Smooth muscle cell (in vitro differentiated cells): ENCODE data around the gene CPEB3. TPM values are rescaled to one million over a fixed set of nuclear protein-coding genes. Genes with fewer than 3 reads are reported as not detected.

Experiments used
- DNase-seq: peaks from one replicate; lab custom pipeline; 2025; ENCODE audit not compliant: unreplicated experiment; lab: John Stamatoyannopoulos, UW
- H2AFZ ChIP-seq: fragments of 200-600 bp; sonication (generic); 2 replicates; pipeline ENCODE4 v1.6.0; 2016; ENCODE audit warnings: antibody characterized with exemption, low read depth, mild to moderate bottlenecking
- H3F3A ChIP-seq: fragments of 200-600 bp; sonication (generic); 2 replicates; pipeline ENCODE4 v1.6.0; 2017; ENCODE audit warnings: antibody characterized with exemption, low read depth
- H3K27ac ChIP-seq: fragments of 200-600 bp; sonication (generic); 2 replicates; pipeline ENCODE4 v1.5.1; 2016; ENCODE audit warnings: low read depth, mild to moderate bottlenecking
- H3K27me3 ChIP-seq: fragments of 200-600 bp; sonication (generic); 2 replicates; pipeline ENCODE4 v1.6.1; 2016; ENCODE audit warnings: low read depth, mild to moderate bottlenecking
- H3K36me3 ChIP-seq: fragments of 200-600 bp; sonication (generic); 2 replicates; pipeline ENCODE4 v1.5.1; 2016; ENCODE audit warnings: low read depth
- H3K4me1 ChIP-seq: fragments of 200-600 bp; sonication (generic); 2 replicates; pipeline ENCODE4 v1.5.1; 2016; ENCODE audit warnings: low read depth
- H3K4me2 ChIP-seq: fragments of 200-600 bp; sonication (generic); 2 replicates; pipeline ENCODE4 v1.6.0; 2016; ENCODE audit warnings: mild to moderate bottlenecking
- H3K4me3 ChIP-seq: fragments of 200-600 bp; sonication (generic); 2 replicates; pipeline ENCODE4 v1.5.1; 2016; ENCODE audit warnings: mild to moderate bottlenecking
- H3K79me2 ChIP-seq: fragments of 200-600 bp; sonication (generic); 2 replicates; pipeline ENCODE4 v1.6.0; 2016; ENCODE audit warnings: low read depth, mild to moderate bottlenecking
- H3K9ac ChIP-seq: fragments of 200-600 bp; sonication (generic); 2 replicates; pipeline ENCODE4 v1.6.0; 2016; ENCODE audit warnings: low read depth
- H3K9me3 ChIP-seq: fragments of 200-600 bp; sonication (generic); replicated peaks from 2 replicates; pipeline ENCODE4 v1.5.1; 2016; ENCODE audit warnings: low read depth
- H4K20me1 ChIP-seq: fragments of 200-600 bp; sonication (generic); 2 replicates; pipeline ENCODE4 v1.6.0; 2016; ENCODE audit warnings: low read depth
- CTCF ChIP-seq: fragments of 200-600 bp; sonication (generic); IDR thresholded peaks from 2 replicates; pipeline ENCODE4 v1.5.1; 2017; ENCODE audit warnings: borderline replicate concordance, mild to moderate bottlenecking, antibody characterized with exemption; ENCODE audit not compliant: insufficient read depth, poor library complexity, severe bottlenecking
- WGBS: methylation state at CpG from one replicate; pipeline ENCODE4 v1.1.7; 2016; ENCODE audit warnings: low lambda C conversion rate; 5-methylcytosine and 5-hydroxymethylcytosine counted together
- polyA plus RNA-seq: library from polyadenylated mRNA; unstranded; fragments of >200 nt; fragmentation: Nextera tagmentation; extraction: Ambion mirVana; gene quantifications from 2 replicates; pipeline ENCODE4 v1.2.1, GENCODE V29; 2016
- total RNA-seq: library from RNA; depleted of rRNA; stranded (reverse); fragments of >200 nt; gene quantifications from 2 replicates; pipeline ENCODE4 v1.2.3, GENCODE V29; 2014

Gene CPEB3
- total and polyA plus RNA-seq, 2 experiments from 2014 or later: 0.67 to 1.1 TPM

GRCh38 chr10:92264249-92264648 is 26.6 kb downstream of the CPEB3 start:
- no peaks in the 10 kb centered on the region for H3K27me3 ChIP-seq
- H3K27ac ChIP-seq: no peak overlapping the region
- H2AFZ ChIP-seq: no peak overlapping the region
- no peaks in the 10 kb centered on the region for H3F3A ChIP-seq
- H3K79me2 ChIP-seq: no peaks in the 10 kb centered on the region
- no peak overlapping the region for H3K4me3 ChIP-seq
- DNase-seq: no peak
- H3K4me1 ChIP-seq: no peaks in the 10 kb centered on the region
- no peaks in the 10 kb centered on the region for H3K9me3 ChIP-seq
- H3K36me3 ChIP-seq: no peaks in the 10 kb centered on the region
- no peak overlapping the region for H3K9ac ChIP-seq
- H3K4me2 ChIP-seq: no peak overlapping the region
- 100% methylated on average over 2 of the region's 2 CpGs for WGBS
- TF ChIP-seq CTCF: no peak
- no peaks in the 10 kb centered on the region for H4K20me1 ChIP-seq

GRCh38 chr10:92263396-92263795 is 27.5 kb downstream of the CPEB3 start:
- TF ChIP-seq CTCF: no peak
- Histone ChIP-seq H3K27me3 (no peaks in the 10 kb centered on the region), H3F3A (no peaks in the 10 kb centered on the region), H4K20me1 (no peaks in the 10 kb centered on the region), H3K9ac (no peak overlapping the region), H3K4me3 (no peak overlapping the region), H3K27ac (no peak overlapping the region), H3K9me3 (no peaks in the 10 kb centered on the region), H3K36me3 (no peaks in the 10 kb centered on the region), H3K4me2 (no peak overlapping the region), H2AFZ (no peak overlapping the region), H3K4me1 (no peaks in the 10 kb centered on the region), H3K79me2 (no peaks in the 10 kb centered on the region)
- WGBS: 93% methylated on average over 2 of the region's 2 CpGs
- no peak for DNase-seq

DNA sequence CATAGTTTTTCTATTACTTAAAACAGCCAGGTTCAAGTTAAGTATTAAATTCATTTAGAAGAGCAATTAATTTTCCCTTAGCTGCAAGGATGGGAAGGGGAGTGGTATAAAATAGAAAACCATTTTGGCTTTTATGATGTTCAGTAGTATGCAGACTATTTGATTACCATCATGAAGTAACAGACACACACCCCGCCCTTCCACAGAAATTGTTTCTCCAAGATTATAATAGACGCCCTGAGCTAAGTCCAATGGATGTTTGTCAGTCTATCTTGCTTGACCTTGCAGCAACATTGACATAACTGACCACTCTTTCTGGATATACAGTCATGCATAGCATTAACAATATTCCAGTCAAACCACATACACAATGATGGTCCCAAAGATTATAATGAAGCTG is 42.3 kb downstream of the CPEB3 start:
- H3K4me1 ChIP-seq: no peaks in the 10 kb centered on the region
- no peak for TF ChIP-seq CTCF
- 100% methylated on average over 2 of the region's 2 CpGs for WGBS

DNA sequence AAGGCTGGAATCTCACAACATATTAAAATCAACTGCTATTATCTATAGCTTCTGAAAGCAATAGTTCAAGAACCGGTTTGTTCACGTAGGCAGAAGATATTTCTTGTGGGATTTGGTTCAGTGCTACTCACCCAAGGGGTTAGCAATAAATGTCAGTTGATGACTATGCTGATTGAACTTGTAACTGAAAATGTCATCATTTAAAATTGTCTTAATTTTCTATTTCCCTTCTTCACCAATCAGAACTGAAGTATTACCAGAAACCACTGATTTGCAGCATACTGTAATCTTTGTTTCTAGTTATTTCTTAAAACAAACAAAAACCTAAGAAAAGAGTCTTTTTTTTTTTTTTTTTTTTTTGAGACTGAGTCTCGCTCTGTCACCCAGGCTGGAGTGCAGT is 46.1 kb downstream of the CPEB3 start:
- no peak overlapping the region for H3K4me2 ChIP-seq
- TF ChIP-seq CTCF: no peak

More for the DNA sequence above, 42.3 kb downstream of the CPEB3 start:
- H3K27ac ChIP-seq: no peak overlapping the region
- no peak overlapping the region for H3K4me2 ChIP-seq
- H3F3A ChIP-seq: no peaks in the 10 kb centered on the region
- no peak overlapping the region for H2AFZ ChIP-seq
- no peak overlapping the region for H3K9ac ChIP-seq
- H3K36me3 ChIP-seq: no peaks in the 10 kb centered on the region
- H3K27me3 ChIP-seq: no peaks in the 10 kb centered on the region
- H3K4me3 ChIP-seq: no peak overlapping the region
- H4K20me1 ChIP-seq: no peaks in the 10 kb centered on the region
- no peaks in the 10 kb centered on the region for H3K9me3 ChIP-seq
- H3K79me2 ChIP-seq: no peaks in the 10 kb centered on the region
- DNase-seq: no peak

More for the DNA sequence above, 46.1 kb downstream of the CPEB3 start:
- no peaks in the 10 kb centered on the region for H4K20me1 ChIP-seq
- H3K36me3 ChIP-seq: no peaks in the 10 kb centered on the region
- H2AFZ ChIP-seq: no peak overlapping the region
- H3K9me3 ChIP-seq: no peaks in the 10 kb centered on the region
- H3K27ac ChIP-seq: no peak overlapping the region
- peaks cover 13% of the 10 kb centered on the region for H3K4me1 ChIP-seq
- no peak overlapping the region for H3K9ac ChIP-seq
- DNase-seq: no peak
- peaks cover 6% of the 10 kb centered on the region for H3F3A ChIP-seq
- no peaks in the 10 kb centered on the region for H3K27me3 ChIP-seq
- no peak overlapping the region for H3K4me3 ChIP-seq
- H3K79me2 ChIP-seq: no peaks in the 10 kb centered on the region
- 94% methylated on average over 3 of the region's 3 CpGs for WGBS
